Measurements from ENCODE around the gene KAT6B. TPM values are rescaled to one million over a fixed set of nuclear protein-coding genes. Genes with fewer than 3 reads are reported as not detected.

KAT6B gene
- total and polyA plus RNA-seq, 2 of the 8 experiments (the other 6 are each of a cell fraction or from before 2014, with no cell fraction given), result 7.3 to 30.8 TPM

DNA sequence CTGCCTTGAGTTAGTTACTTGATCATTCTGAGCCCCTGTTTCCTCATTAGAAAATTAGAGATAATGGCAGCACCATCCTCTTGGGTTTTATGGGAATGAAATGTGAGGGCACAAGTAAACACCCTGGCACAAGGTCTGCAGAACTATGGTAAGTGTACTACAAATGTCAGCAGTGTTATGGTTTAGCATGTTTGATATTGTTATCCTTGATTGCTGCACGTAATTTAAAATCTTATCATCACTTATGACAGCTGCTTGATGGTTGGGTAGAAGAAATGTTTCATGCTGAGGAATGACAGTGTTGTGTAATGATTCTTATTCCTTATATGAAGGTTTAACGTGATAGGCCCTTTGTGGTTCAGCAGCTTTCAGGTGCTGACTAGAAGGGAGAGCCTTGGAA lies 134.3 kb downstream of the KAT6B start (continued):
- TF ChIP-seq, protein P1, sequence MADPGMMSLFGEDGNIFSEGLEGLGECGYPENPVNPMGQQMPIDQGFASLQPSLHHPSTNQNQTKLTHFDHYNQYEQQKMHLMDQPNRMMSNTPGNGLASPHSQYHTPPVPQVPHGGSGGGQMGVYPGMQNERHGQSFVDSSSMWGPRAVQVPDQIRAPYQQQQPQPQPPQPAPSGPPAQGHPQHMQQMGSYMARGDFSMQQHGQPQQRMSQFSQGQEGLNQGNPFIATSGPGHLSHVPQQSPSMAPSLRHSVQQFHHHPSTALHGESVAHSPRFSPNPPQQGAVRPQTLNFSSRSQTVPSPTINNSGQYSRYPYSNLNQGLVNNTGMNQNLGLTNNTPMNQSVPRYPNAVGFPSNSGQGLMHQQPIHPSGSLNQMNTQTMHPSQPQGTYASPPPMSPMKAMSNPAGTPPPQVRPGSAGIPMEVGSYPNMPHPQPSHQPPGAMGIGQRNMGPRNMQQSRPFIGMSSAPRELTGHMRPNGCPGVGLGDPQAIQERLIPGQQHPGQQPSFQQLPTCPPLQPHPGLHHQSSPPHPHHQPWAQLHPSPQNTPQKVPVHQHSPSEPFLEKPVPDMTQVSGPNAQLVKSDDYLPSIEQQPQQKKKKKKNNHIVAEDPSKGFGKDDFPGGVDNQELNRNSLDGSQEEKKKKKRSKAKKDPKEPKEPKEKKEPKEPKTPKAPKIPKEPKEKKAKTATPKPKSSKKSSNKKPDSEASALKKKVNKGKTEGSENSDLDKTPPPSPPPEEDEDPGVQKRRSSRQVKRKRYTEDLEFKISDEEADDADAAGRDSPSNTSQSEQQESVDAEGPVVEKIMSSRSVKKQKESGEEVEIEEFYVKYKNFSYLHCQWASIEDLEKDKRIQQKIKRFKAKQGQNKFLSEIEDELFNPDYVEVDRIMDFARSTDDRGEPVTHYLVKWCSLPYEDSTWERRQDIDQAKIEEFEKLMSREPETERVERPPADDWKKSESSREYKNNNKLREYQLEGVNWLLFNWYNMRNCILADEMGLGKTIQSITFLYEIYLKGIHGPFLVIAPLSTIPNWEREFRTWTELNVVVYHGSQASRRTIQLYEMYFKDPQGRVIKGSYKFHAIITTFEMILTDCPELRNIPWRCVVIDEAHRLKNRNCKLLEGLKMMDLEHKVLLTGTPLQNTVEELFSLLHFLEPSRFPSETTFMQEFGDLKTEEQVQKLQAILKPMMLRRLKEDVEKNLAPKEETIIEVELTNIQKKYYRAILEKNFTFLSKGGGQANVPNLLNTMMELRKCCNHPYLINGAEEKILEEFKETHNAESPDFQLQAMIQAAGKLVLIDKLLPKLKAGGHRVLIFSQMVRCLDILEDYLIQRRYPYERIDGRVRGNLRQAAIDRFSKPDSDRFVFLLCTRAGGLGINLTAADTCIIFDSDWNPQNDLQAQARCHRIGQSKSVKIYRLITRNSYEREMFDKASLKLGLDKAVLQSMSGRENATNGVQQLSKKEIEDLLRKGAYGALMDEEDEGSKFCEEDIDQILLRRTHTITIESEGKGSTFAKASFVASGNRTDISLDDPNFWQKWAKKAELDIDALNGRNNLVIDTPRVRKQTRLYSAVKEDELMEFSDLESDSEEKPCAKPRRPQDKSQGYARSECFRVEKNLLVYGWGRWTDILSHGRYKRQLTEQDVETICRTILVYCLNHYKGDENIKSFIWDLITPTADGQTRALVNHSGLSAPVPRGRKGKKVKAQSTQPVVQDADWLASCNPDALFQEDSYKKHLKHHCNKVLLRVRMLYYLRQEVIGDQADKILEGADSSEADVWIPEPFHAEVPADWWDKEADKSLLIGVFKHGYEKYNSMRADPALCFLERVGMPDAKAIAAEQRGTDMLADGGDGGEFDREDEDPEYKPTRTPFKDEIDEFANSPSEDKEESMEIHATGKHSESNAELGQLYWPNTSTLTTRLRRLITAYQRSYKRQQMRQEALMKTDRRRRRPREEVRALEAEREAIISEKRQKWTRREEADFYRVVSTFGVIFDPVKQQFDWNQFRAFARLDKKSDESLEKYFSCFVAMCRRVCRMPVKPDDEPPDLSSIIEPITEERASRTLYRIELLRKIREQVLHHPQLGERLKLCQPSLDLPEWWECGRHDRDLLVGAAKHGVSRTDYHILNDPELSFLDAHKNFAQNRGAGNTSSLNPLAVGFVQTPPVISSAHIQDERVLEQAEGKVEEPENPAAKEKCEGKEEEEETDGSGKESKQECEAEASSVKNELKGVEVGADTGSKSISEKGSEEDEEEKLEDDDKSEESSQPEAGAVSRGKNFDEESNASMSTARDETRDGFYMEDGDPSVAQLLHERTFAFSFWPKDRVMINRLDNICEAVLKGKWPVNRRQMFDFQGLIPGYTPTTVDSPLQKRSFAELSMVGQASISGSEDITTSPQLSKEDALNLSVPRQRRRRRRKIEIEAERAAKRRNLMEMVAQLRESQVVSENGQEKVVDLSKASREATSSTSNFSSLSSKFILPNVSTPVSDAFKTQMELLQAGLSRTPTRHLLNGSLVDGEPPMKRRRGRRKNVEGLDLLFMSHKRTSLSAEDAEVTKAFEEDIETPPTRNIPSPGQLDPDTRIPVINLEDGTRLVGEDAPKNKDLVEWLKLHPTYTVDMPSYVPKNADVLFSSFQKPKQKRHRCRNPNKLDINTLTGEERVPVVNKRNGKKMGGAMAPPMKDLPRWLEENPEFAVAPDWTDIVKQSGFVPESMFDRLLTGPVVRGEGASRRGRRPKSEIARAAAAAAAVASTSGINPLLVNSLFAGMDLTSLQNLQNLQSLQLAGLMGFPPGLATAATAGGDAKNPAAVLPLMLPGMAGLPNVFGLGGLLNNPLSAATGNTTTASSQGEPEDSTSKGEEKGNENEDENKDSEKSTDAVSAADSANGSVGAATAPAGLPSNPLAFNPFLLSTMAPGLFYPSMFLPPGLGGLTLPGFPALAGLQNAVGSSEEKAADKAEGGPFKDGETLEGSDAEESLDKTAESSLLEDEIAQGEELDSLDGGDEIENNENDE (IDR thresholded peaks at IDR 0.05; ENCODE audit: insufficient replicate concordance, low read length), result no peak
- TF ChIP-seq, protein P2, sequence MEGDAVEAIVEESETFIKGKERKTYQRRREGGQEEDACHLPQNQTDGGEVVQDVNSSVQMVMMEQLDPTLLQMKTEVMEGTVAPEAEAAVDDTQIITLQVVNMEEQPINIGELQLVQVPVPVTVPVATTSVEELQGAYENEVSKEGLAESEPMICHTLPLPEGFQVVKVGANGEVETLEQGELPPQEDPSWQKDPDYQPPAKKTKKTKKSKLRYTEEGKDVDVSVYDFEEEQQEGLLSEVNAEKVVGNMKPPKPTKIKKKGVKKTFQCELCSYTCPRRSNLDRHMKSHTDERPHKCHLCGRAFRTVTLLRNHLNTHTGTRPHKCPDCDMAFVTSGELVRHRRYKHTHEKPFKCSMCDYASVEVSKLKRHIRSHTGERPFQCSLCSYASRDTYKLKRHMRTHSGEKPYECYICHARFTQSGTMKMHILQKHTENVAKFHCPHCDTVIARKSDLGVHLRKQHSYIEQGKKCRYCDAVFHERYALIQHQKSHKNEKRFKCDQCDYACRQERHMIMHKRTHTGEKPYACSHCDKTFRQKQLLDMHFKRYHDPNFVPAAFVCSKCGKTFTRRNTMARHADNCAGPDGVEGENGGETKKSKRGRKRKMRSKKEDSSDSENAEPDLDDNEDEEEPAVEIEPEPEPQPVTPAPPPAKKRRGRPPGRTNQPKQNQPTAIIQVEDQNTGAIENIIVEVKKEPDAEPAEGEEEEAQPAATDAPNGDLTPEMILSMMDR (IDR thresholded peaks at IDR 0.05; ENCODE audit: control extremely low read depth in 1 of 3, insufficient read depth in 1 of 3, low read depth in 1 of 3, low read length in 3 of 3), result no peak
- TF ChIP-seq CBX5 (IDR thresholded peaks at IDR 0.05; ENCODE audit: low read depth, low read length) (no peak), SP1 (IDR thresholded peaks at IDR 0.05; ENCODE audit: low read depth, low read length) (no peak), BCL11A (IDR thresholded peaks at IDR 0.05; ENCODE audit: low read depth in 2 of 2, low read length in 2 of 2) (no peak), NANOG (IDR thresholded peaks at IDR 0.05; ENCODE audit: insufficient read depth, low read depth, low read length, poor library complexity, severe bottlenecking) (no peak), CTBP2 (IDR thresholded peaks at IDR 0.05; ENCODE audit: borderline replicate concordance, insufficient read depth, insufficient read length, low read length) (no peak)
- TF ChIP-seq, protein P3, sequence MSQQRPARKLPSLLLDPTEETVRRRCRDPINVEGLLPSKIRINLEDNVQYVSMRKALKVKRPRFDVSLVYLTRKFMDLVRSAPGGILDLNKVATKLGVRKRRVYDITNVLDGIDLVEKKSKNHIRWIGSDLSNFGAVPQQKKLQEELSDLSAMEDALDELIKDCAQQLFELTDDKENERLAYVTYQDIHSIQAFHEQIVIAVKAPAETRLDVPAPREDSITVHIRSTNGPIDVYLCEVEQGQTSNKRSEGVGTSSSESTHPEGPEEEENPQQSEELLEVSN (IDR thresholded peaks at IDR 0.05), result no peak

All from H1 (cell line).